ENCODE measurements around the gene SLC20A1. TPM values are rescaled to one million over a fixed set of nuclear protein-coding genes. Genes with fewer than 3 reads are reported as not detected.

SLC20A1 gene
- total RNA-seq, 4 donors from 2014 or later, result 11.5 to 30.6 (median 24.4) TPM

- Histone ChIP-seq H3K4me3 (no peak overlapping the region), H3K9me3 (no peaks in the 10 kb centered on the region), H3K27ac (no peak overlapping the region), H3K36me3 (no peaks in the 10 kb centered on the region), H3K27me3 (no peaks in the 10 kb centered on the region), H3K4me1 (no peaks in the 10 kb centered on the region)
- DNase-seq, result no peak
- no peak for TF ChIP-seq POLR2A (IDR thresholded peaks at IDR 0.05)
- TF ChIP-seq, protein P1, sequence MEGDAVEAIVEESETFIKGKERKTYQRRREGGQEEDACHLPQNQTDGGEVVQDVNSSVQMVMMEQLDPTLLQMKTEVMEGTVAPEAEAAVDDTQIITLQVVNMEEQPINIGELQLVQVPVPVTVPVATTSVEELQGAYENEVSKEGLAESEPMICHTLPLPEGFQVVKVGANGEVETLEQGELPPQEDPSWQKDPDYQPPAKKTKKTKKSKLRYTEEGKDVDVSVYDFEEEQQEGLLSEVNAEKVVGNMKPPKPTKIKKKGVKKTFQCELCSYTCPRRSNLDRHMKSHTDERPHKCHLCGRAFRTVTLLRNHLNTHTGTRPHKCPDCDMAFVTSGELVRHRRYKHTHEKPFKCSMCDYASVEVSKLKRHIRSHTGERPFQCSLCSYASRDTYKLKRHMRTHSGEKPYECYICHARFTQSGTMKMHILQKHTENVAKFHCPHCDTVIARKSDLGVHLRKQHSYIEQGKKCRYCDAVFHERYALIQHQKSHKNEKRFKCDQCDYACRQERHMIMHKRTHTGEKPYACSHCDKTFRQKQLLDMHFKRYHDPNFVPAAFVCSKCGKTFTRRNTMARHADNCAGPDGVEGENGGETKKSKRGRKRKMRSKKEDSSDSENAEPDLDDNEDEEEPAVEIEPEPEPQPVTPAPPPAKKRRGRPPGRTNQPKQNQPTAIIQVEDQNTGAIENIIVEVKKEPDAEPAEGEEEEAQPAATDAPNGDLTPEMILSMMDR (IDR thresholded peaks at IDR 0.05), result no peak
- intact Hi-C loops (cut with DNase I; ENCODE audit: low total_unique reads), result no loop called here
These were observed 26.1 kb downstream of the SLC20A1 start for GRCh38 chr2:112671801-112672200.

- no peak for DNase-seq
- H3K27me3 ChIP-seq, result no peaks in the 10 kb centered on the region
- intact Hi-C loops (cut with DNase I; ENCODE audit: low total_unique reads), result no loop called here
- no peak overlapping the region for H3K27ac ChIP-seq
- no peaks in the 10 kb centered on the region for H3K4me1 ChIP-seq
- H3K4me3 ChIP-seq, result no peak overlapping the region
- no peaks in the 10 kb centered on the region for H3K9me3 ChIP-seq
- no peaks in the 10 kb centered on the region for H3K36me3 ChIP-seq
- no peak for TF ChIP-seq POLR2A (IDR thresholded peaks at IDR 0.05)
- TF ChIP-seq, protein P1 (IDR thresholded peaks at IDR 0.05), result no peak
These were observed 27.3 kb downstream of the SLC20A1 start for GRCh38 chr2:112673008-112673407.

DNA sequence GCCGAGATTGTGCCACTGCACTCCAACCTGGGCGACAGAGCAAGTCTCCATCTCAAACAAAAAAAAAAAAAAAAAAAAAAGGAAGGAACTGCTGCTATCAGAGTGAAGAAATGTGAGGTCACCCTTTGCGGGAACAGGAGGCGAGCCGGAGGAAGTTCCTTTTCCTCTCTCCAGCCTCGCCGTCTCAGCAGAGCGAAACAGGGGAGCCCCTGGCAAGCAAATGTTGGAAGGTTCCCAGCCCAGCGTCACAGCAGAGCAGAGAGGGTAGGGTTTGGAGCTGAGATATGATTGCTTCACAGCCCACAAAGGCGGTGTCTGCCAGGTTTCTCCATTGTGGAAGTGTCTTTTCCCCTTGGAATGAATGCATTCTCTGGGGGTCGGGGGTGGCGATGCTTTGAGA, 28.5 kb downstream of the SLC20A1 start:
- Histone ChIP-seq H3K27ac (no peak overlapping the region), H3K9me3 (no peaks in the 10 kb centered on the region), H3K36me3 (no peaks in the 10 kb centered on the region), H3K4me1 (no peaks in the 10 kb centered on the region), H3K27me3 (no peaks in the 10 kb centered on the region), H3K4me3 (no peak overlapping the region)
- intact Hi-C loops (cut with DNase I; ENCODE audit: low total_unique reads), result no loop called here
- no peak for TF ChIP-seq POLR2A (IDR thresholded peaks at IDR 0.05)
- TF ChIP-seq, protein P1 (IDR thresholded peaks at IDR 0.05), result no peak
- peak; percentile 35 to 71 for DNase-seq

DNA sequence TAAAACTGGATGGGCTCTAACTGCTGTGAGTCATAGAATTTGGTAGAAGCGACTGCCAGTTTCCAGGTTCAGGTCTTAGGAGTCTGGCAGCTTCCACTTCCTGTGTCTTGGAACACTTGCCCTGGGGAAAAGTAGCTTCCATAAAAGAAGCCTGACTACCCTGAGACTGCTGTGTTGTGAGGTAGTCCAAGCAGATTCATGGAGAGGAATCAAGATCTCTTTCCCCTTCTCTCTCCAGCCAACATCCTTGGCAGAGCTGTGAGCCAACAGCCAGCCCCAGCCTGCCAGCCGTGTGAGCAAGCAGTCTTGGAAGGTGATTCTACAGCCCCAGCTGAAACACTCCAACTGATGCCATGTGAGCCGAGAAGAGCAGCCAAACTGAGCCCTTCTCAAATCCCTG, 33.7 kb downstream of the SLC20A1 start:
- no peak for DNase-seq
- H3K27me3 ChIP-seq, result no peaks in the 10 kb centered on the region
- no peaks in the 10 kb centered on the region for H3K9me3 ChIP-seq
- no peaks in the 10 kb centered on the region for H3K4me1 ChIP-seq
- no peak overlapping the region for H3K27ac ChIP-seq
- H3K36me3 ChIP-seq, result no peaks in the 10 kb centered on the region
- intact Hi-C loops (cut with DNase I; ENCODE audit: low total_unique reads), result no loop called here
- TF ChIP-seq POLR2A (IDR thresholded peaks at IDR 0.05), result no peak
- TF ChIP-seq, protein P1 (IDR thresholded peaks at IDR 0.05), result no peak
- H3K4me3 ChIP-seq, result no peak overlapping the region

- H3K36me3 ChIP-seq, result no peaks in the 10 kb centered on the region
- DNase-seq, result no peak
- TF ChIP-seq, protein P1 (IDR thresholded peaks at IDR 0.05), result no peak
- TF ChIP-seq POLR2A (IDR thresholded peaks at IDR 0.05), result no peak
- H3K27me3 ChIP-seq, result no peaks in the 10 kb centered on the region
- no peak overlapping the region for H3K27ac ChIP-seq
- H3K9me3 ChIP-seq, result no peaks in the 10 kb centered on the region
- no peaks in the 10 kb centered on the region for H3K4me1 ChIP-seq
- intact Hi-C loops (cut with DNase I; ENCODE audit: low total_unique reads), result no loop called here
- H3K4me3 ChIP-seq, result no peak overlapping the region
These were observed 34.9 kb downstream of the SLC20A1 start for GRCh38 chr2:112680666-112681101.

Measured in uterus (tissue), 4 donors.